GM19395 (cell line): Measurements from ENCODE around the gene NAV2.
"Not testable (repeated sequence)": the region's sequence is repeated elsewhere in the genome, so short reads cannot be mapped to it uniquely, and the experiment has no call there.

ENCODE experiments used
- ATAC-seq: cut with Tn5 transposase; IDR thresholded peaks from one replicate; pipeline ENCODE4 v1.9.1; 2021; ENCODE audit warnings: mild to moderate bottlenecking, moderate library complexity; ENCODE audit not compliant: unreplicated experiment

The NAV2 gene

GRCh38 chr11:20066013-20066782 is 353.6 kb downstream of the NAV2 start:
- ATAC-seq: no peak

DNA sequence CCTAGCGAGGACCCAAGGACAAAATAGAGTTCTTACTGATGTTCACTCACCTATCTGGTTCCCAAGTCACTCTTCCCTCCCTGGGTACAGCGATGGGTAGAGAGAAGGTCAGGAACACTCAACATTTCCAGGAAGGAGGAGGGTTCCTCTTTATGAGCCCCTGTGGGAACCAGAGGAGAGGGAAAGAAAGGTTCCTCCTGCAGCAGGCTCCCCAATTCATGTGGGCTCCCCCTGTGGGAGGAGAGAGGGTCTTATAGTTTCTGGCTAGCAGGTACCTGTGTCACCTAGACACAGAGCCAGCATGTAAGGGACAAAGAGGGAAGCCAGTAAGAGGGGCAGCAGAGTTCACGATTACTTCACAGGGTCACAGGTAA is 354.1 kb downstream of the NAV2 start:
- ATAC-seq: no peak

DNA sequence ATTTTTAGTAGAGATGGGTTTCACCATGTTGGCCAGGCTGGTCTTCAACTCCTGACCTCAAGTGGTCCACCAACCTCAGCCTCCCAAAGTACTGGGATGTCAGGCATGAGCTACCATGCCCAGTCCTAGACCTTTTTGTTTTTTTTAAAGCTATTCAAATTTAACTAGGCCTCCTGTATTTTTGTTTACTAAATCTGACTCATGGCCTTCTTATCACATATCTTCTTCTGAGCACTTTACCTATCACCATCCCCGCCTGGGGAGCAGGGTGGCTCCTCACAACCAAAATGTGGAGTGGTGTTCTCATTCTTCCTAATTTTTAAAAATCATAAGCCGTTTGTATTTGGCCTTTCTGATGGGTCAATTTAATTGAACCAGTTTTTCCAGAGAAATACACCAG is 355.0 kb downstream of the NAV2 start:
- ATAC-seq: no peak

GRCh38 chr11:20068691-20069090 is 356.1 kb downstream of the NAV2 start:
- ATAC-seq: no peak

- no peak for ATAC-seq
Observed at GRCh38 chr11:20070459-20070858, 357.8 kb downstream of the NAV2 start.

GRCh38 chr11:20075627-20076026 is 363.0 kb downstream of the NAV2 start:
- ATAC-seq: no peak

DNA sequence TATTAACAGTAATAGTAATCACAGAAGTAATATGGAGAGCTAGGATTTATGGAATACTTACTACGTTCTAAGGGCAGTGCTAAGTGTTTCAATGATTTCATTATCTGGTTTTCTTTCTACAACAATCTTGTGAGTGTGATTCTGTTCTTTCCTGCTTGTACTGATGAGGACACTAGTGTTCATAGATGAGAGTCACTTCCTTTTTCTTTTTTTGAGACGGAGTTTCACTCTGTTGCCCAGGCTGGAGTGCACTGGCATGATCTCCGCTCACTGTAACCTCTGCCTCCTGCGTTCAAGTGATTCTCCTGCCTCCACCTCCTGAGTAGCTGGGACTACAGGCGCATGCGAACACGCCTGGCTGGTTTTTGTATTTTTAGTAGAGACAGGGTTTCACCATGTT is 366.2 kb downstream of the NAV2 start:
- no peak for ATAC-seq

DNA sequence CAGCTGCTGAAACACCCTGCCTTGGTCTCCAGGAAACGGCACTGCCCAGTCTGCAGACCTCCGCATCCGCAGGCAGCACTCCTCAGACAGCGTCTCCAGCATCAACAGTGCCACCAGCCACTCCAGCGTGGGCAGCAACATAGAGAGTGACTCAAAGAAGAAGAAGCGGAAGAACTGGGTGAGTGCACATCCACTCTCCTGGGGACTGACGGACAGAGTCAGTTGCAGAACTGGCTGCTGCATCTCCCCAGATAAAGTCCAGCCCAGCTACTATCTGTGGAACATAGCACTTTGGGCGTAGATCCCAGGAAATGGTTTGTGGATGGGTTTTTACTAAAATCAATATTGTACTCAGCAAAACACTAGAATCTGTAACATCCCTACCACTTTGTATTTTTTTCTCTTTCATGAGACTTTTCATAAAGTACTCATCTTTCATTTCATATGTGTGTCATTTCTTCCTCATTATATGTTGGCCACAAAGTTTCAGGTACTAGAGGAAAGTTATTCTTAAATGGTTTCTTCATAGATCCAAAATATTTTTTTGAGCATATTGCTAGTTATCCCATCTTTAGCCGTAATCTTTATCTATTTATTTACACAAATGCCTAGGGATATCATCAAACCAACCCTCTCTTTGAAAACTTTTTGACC is 367.5 kb downstream of the NAV2 start:
- ATAC-seq: no peak

DNA sequence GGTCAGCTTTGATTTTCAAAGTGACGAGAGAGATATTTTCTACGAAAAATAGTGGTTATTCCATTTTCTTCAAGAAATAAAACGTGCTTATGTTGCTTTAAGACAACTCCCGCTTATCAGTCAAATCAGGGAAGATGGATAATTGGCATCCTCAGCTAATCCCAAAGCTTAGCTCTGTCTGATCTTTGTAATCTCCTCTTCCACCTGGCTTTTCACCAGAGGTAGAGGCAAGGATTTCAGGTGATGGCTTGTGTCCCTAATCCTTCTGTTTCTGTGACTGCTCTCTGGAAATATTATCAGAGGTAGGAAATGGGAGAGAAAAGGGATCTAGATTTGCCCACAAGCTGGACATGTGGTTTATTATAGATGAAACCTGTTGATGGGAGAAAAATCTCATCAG is 368.7 kb downstream of the NAV2 start:
- ATAC-seq: no peak

DNA sequence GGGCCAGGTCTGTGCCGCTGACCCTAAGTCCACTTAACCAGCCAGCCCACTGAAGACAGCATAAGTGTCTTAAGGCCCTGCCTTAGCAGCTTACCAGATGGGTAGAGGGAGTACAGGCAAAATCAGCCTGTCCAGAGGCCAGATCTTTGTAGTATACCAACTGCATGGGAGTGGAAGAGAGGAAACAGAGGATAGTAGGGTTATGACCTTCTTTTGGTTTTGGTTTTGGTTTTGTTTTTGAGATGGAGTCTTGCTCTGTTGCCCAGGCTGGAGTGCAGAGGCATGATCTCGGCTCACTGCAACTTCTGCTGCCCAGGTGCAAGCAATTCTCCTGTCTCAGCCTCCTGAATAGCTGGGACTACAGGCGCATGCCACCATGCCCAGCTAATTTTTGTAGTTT is 371.2 kb downstream of the NAV2 start:
- ATAC-seq: not testable (repeated sequence)

DNA sequence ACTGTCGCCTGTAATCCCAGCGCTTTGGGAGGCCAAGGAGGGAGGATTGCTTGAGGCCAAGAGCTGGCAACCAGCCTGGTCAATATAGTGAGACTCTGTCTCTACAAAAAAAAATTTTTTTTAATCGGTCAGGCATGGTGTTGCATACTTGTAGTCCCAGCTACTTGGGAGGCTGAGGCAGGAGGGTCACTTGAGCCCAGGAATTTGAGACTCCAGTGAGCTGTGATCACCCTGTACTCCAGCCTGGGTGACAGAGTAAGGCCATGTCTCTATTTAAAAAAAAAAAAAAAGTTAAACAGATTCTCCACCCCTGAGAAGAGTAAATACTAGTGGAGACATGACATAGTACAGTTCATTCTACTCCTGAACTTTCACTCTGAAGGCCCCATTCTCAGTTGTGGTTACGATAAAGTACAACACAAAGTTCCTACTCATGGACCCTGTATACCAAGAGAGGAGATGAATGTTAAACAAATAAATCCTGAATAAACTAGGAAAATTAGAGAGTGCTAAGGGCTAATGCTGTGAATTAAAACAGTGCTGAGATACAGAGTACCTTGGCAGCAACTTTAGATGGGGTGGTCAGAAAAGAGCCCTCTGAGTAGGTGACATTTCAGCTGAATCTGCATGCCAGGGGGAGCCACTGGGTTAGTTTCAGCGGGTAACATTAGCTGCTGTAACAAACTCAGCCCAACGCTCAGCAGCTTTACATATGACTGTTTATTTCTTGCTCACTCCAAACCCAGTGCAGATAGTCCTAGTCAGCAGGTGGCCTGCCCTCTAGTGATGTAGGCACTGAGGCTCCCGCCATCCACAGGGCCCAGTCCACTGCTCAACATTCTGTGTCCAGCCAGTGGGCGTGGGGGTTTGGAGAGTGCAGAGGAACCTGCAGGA is 372.5 kb downstream of the NAV2 start:
- no peak for ATAC-seq

- ATAC-seq: no peak
Observed at GRCh38 chr11:20085918-20086317, 373.3 kb downstream of the NAV2 start.

- ATAC-seq: no peak
Observed at GRCh38 chr11:20087118-20087521, 374.5 kb downstream of the NAV2 start.

DNA sequence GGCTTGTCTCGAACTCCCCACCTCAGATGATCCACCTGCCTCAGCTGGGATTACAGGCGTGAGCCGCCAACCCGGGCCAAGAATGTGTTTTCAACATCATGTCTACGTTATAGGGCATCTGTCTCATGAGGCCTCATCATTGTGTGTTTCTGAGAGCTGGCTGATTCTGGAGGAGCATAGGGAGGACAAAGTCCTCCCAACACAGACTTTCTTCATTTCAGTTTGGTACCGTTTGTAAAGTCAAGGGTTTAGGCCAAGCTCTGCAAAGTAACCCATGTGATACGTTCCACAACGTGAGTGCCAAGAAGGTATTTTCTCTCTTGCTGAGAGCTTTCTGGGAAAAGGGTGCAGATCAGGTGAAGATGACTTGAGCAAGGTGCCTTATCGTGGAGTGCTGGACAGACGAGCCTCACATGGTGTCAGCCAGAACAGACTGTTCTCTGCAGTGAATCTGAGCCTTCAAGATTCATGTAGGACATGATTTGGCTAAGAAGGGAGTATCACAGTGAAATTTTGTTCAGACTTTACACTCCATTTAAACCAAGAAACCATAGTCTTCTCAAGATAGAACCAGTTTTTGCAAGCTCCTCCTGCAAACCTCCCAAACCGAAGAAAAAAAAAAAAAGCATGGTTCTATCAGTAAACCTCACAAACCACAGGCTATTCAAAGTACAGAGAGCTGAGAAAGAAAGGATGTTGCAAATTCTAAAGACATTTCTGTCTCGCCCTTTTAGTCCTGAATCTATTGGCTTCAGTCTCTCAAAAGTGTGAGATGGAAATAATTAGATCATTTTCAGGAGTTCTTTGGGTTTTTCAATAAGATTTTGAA is 376.0 kb downstream of the NAV2 start:
- ATAC-seq: no peak

DNA sequence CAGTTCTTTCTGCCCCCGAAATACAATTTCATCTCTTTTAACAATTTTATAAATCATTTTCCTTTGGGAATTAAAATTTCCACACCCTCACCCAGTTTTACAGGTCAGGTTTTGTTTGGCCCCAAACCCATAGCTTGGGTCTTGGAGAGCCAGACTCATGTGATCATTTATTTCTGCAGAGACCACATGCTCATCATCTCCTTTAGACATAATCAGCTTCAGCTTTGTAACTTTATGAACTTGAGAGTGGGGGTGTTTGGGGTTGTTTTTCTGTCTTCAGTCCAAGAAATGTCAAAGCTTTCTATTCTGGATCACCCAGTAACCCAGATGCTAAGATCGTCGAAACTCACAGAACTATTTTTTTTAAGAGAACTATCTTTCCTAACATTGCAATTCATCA is 376.7 kb downstream of the NAV2 start:
- ATAC-seq: no peak

DNA sequence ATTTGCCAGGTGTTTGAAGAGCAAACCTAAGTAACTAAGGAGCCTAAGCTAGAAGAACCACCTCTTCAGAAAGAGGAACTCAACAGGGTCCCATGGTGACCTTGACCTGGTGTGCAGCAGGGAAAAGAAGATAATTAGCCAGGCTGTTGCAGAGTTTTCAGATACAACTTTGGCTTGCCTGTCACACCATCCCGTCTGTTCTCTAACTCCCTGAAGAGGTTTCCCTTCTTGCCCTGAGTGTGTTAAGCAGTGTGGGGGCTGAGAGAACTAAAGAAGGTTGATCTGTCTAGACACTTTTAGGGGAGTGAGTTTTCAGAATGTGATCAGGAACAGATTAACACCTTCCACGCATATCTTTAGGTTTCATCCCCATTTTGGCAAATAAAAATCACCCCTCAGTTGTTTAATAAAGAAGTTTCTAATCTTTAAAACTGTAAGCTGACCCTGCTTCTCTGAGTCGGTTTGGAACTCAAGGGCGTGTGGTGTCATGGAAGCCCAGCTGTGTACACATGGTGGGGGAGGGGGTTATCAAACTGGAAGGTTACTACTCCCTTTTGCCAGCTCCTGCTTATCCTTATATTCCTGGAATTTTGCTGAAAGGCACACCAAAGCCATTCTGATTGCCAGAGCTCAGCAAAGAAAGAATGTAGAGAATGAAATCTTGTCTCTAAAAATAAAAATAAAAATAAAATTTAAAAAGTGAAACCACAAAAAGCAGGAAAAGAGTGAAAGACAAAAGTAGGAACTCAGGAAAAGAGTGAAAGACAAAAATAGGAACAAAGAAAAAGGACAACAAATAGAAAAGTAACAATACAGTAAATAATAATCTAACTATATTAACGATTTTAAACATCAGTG is 377.4 kb downstream of the NAV2 start:
- no peak for ATAC-seq

DNA sequence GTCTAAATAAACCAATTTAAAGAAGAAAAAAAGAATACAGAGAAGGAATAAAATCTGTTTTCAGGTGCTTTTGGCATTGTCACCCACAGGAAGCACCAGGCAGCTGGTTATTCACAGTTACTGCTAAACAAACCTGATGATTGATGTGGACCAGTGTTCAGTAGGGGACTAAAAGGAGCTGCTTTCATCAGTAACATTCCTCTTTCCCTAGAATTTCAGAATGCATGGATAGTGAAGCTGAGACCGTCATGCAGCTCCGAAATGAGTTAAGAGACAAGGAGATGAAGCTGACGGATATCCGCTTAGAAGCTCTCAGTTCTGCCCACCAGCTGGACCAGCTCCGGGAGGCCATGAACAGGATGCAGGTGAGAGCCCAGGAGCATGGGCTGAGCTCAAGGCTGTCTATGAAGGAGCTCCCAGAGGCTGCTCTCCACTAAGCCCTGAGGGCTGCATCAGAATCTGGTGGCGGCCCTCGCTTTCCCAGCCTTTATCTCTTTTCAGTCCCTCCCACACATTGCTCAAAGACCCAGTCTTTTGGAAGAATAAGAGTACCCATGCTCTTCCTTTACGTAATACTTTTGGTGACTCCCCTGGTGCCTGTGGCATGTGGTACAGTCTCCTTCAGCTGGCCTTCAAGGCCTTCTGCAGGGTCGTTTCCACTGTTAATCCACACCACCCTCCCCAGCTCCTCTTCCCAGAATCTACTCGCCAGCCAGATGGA is 378.2 kb downstream of the NAV2 start:
- no peak for ATAC-seq

DNA sequence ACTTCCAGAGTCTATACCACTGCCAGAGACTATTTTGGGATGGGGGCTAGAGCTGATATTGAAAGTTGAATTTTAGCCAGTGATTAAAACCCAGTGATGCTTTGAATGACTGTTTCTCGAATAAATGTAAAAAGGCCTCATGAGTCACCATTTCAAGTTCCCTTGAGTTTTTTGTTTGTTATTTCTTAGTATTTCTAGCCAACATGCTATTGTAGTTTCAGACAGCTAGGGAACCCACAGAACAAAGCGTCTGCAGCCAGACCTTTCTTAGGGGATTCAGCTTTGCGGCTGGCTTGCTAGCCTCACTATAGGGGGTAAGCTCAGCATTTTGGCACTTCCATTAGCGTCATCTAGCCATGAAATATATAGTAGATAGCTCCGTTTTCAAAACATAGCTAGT is 381.1 kb downstream of the NAV2 start:
- ATAC-seq: no peak

- no peak for ATAC-seq
Observed at GRCh38 chr11:20095189-20095588, 382.6 kb downstream of the NAV2 start.
